NB4 (cell line): Measurements from ENCODE around the gene GPR107.

Experiments
- MYC ChIP-seq: IDR thresholded peaks from 2 replicates; pipeline ENCODE4 v1.6.1; 2011; ENCODE audit warnings: low read depth, low read length
- POLR2A ChIP-seq: IDR thresholded peaks from 2 replicates; pipeline ENCODE4 v1.6.1; 2011; ENCODE audit warnings: mild to moderate bottlenecking; ENCODE audit not compliant: insufficient read length; ENCODE audit errors: extremely low read depth
- TF ChIP-seq, protein P1 (sequence below): IDR thresholded peaks from one replicate; pipeline ENCODE4 v1.5.1; 2012; ENCODE audit warnings: low read depth, low read length
- TF ChIP-seq, protein P2 (sequence below): IDR thresholded peaks from 2 replicates; pipeline ENCODE4 v1.6.1; 2011; ENCODE audit warnings: low read depth, low read length

DNA sequence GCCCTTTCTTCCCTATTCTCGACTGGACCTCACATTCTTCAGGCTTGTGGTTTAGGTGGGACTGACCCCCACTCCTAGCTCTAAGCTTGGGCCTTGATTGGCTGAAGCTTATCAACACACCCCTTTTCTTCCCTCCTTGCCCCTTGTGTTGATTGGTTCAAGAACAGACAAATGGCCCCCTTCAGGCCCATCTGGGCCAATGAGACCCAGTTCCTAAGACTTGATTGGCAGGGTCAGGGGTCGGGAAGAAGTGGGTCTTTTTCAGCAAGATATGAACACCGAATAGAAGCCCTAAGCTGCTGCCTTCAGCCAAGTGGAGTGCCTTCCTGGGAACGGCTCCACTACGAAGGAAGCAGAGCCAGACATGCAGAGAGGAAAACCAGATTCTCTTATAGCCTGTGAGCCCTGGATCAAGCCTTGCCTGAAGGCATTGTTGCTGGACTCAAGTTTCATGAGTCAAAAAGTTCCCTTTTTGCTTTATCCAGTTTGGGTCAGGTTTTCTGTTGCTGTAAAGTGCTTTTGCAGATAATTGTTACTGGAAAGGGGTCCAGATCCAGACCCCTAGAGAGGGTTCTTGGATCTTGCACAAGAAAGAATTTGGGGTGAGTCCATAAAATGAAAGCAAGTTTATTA, 96.1 kb downstream of the GPR107 start:
- TF ChIP-seq, protein P1, sequence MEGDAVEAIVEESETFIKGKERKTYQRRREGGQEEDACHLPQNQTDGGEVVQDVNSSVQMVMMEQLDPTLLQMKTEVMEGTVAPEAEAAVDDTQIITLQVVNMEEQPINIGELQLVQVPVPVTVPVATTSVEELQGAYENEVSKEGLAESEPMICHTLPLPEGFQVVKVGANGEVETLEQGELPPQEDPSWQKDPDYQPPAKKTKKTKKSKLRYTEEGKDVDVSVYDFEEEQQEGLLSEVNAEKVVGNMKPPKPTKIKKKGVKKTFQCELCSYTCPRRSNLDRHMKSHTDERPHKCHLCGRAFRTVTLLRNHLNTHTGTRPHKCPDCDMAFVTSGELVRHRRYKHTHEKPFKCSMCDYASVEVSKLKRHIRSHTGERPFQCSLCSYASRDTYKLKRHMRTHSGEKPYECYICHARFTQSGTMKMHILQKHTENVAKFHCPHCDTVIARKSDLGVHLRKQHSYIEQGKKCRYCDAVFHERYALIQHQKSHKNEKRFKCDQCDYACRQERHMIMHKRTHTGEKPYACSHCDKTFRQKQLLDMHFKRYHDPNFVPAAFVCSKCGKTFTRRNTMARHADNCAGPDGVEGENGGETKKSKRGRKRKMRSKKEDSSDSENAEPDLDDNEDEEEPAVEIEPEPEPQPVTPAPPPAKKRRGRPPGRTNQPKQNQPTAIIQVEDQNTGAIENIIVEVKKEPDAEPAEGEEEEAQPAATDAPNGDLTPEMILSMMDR = no peak
- no peak for TF ChIP-seq POLR2A
- TF ChIP-seq, protein P2, sequence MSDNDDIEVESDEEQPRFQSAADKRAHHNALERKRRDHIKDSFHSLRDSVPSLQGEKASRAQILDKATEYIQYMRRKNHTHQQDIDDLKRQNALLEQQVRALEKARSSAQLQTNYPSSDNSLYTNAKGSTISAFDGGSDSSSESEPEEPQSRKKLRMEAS = no peak
- no peak for TF ChIP-seq MYC
